Measurements from ENCODE around the gene FCN3. TPM values are rescaled to one million over a fixed set of nuclear protein-coding genes. Genes with fewer than 3 reads are reported as not detected.

The FCN3 gene
- polyA plus RNA-seq, 2 of the 4 experiments (the other 2 are of a cell fraction): not detected

- TF ChIP-seq ELK1 (IDR thresholded peaks at IDR 0.05; ENCODE audit: low read depth, low read length): no peak
These were observed 38.4 kb upstream of the FCN3 start (continued) for GRCh38 chr1:27413004-27413403.

DNA sequence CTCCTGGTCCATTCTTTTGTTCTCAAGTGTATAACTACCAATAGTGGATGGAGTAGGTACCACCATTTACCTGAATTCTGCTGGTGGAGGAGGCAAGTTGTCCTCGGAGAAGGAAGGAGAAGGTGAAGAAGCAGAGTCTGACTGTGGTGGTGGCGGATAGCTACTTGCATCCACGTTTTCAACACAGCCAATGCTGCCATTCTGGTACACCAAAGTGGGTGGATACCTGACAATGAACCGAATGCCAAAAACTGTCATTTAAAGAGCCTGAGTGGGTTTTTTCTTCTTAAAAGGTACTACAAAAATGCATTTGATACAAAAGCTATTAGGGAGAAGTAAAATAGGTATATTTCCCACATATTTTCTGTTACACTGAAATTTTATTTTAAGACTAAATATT is 37.9 kb upstream of the FCN3 start:
- no peak for FAIRE-seq
- no peak overlapping the region for H3K27ac ChIP-seq
- no peak overlapping the region for H3K4me2 ChIP-seq
- ATAC-seq: no peak
- H3K9me3 ChIP-seq: no peaks in the 10 kb centered on the region
- H3K4me3 ChIP-seq: no peak overlapping the region
- ChIA-PET POLR2A (no interaction called here), CTCF (interaction anchor here (1.1 to 7.9 kb wide), 4 partner anchors 16 to 193 kb away, joined by 3 to 66 read pairs (median 17); partner anchors contain the start of gene AHDC1)
- WGBS (ENCODE audit: missing lambda C conversion rate): 88% methylated on average over 4 of the region's 4 CpGs
- no peaks in the 10 kb centered on the region for H3K4me1 ChIP-seq
- TF ChIP-seq HOXA7 (CRISPR knock-in tag; IDR thresholded peaks at IDR 0.05) (no peak), SREBF2 (IDR thresholded peaks at IDR 0.05) (no peak), MAFK (IDR thresholded peaks at IDR 0.05; ENCODE audit: partially characterized antibody) (no peak), MAZ (IDR thresholded peaks at IDR 0.05; ENCODE audit: borderline replicate concordance, low read depth, low read length) (no peak), ZSCAN20 (CRISPR knock-in tag; IDR thresholded peaks at IDR 0.05) (no peak), EP300 (IDR thresholded peaks at IDR 0.05) (no peak), FOSL2 (IDR thresholded peaks at IDR 0.05) (no peak), FOSL2 (CRISPR knock-in tag; IDR thresholded peaks at IDR 0.05) (no peak), SMC3 (IDR thresholded peaks at IDR 0.05) (no peak), HDAC2 (IDR thresholded peaks at IDR 0.05) (no peak), KDM1A (IDR thresholded peaks at IDR 0.05; ENCODE audit: low read depth) (no peak), POLR2AphosphoS2 (conservative IDR thresholded peaks at IDR 0.05; ENCODE audit: low read length) (no peak), RFX5 (IDR thresholded peaks at IDR 0.05) (no peak), FOSB (CRISPR knock-in tag; IDR thresholded peaks at IDR 0.05) (no peak)
- TF ChIP-seq, protein P1, sequence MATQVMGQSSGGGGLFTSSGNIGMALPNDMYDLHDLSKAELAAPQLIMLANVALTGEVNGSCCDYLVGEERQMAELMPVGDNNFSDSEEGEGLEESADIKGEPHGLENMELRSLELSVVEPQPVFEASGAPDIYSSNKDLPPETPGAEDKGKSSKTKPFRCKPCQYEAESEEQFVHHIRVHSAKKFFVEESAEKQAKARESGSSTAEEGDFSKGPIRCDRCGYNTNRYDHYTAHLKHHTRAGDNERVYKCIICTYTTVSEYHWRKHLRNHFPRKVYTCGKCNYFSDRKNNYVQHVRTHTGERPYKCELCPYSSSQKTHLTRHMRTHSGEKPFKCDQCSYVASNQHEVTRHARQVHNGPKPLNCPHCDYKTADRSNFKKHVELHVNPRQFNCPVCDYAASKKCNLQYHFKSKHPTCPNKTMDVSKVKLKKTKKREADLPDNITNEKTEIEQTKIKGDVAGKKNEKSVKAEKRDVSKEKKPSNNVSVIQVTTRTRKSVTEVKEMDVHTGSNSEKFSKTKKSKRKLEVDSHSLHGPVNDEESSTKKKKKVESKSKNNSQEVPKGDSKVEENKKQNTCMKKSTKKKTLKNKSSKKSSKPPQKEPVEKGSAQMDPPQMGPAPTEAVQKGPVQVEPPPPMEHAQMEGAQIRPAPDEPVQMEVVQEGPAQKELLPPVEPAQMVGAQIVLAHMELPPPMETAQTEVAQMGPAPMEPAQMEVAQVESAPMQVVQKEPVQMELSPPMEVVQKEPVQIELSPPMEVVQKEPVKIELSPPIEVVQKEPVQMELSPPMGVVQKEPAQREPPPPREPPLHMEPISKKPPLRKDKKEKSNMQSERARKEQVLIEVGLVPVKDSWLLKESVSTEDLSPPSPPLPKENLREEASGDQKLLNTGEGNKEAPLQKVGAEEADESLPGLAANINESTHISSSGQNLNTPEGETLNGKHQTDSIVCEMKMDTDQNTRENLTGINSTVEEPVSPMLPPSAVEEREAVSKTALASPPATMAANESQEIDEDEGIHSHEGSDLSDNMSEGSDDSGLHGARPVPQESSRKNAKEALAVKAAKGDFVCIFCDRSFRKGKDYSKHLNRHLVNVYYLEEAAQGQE (IDR thresholded peaks at IDR 0.05): no peak
- TF ChIP-seq, protein P2, sequence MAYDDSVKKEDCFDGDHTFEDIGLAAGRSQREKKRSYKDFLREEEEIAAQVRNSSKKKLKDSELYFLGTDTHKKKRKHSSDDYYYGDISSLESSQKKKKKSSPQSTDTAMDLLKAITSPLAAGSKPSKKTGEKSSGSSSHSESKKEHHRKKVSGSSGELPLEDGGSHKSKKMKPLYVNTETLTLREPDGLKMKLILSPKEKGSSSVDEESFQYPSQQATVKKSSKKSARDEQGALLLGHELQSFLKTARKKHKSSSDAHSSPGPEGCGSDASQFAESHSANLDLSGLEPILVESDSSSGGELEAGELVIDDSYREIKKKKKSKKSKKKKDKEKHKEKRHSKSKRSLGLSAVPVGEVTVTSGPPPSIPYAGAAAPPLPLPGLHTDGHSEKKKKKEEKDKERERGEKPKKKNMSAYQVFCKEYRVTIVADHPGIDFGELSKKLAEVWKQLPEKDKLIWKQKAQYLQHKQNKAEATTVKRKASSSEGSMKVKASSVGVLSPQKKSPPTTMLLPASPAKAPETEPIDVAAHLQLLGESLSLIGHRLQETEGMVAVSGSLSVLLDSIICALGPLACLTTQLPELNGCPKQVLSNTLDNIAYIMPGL (CRISPR knock-in tag; IDR thresholded peaks at IDR 0.05; ENCODE audit: borderline replicate concordance): no peak
- DNase-seq (ENCODE audit: low read depth in 1 of 2, low spot score in 1 of 2): no peak

GRCh38 chr1:27410709-27411108 is 36.1 kb upstream of the FCN3 start:
- ATAC-seq (no peak), FAIRE-seq (no peak), DNase-seq (ENCODE audit: low read depth in 1 of 2, low spot score in 1 of 2) (no peak)
- Histone ChIP-seq H3K4me2 (no peak overlapping the region), H3K4me1 (no peaks in the 10 kb centered on the region), H3K27ac (no peak overlapping the region), H3K9me3 (no peaks in the 10 kb centered on the region), H3K4me3 (no peak overlapping the region)
- ChIA-PET POLR2A (interaction anchor here (0.5 kb wide), 1 partner anchor 46 kb away, joined by 3 read pairs; no protein-coding TSS in a partner anchor), CTCF (interaction anchor here (1.1 to 7.9 kb wide), 6 partner anchors 15 to 195 kb away, joined by 3 to 66 read pairs (median 5); partner anchors contain the start of genes AHDC1 and GPR3)
- 100% methylated on average over 2 of the region's 2 CpGs for WGBS (ENCODE audit: missing lambda C conversion rate)
- TF ChIP-seq ZFP36 (IDR thresholded peaks at IDR 0.05; ENCODE audit: borderline replicate concordance, partially characterized antibody) (no peak), POLR2AphosphoS2 (conservative IDR thresholded peaks at IDR 0.05; ENCODE audit: low read length) (no peak), ZSCAN20 (CRISPR knock-in tag; IDR thresholded peaks at IDR 0.05) (no peak), JUN (IDR thresholded peaks at IDR 0.05) (no peak), KDM1A (IDR thresholded peaks at IDR 0.05; ENCODE audit: low read depth) (no peak), RNF2 (IDR thresholded peaks at IDR 0.05; ENCODE audit: borderline replicate concordance, low read depth) (no peak), RFX5 (IDR thresholded peaks at IDR 0.05) (no peak), CHD4 (IDR thresholded peaks at IDR 0.05; ENCODE audit: borderline replicate concordance) (no peak), HOXB13 (CRISPR knock-in tag; IDR thresholded peaks at IDR 0.05; ENCODE audit: low read depth) (no peak), JUNB (IDR thresholded peaks at IDR 0.05) (no peak), ESRRA (IDR thresholded peaks at IDR 0.05; ENCODE audit: borderline replicate concordance, low read length) (no peak), CBX2 (IDR thresholded peaks at IDR 0.05; ENCODE audit: borderline replicate concordance, low read depth) (no peak), NPAS2 (CRISPR knock-in tag; IDR thresholded peaks at IDR 0.05; ENCODE audit: borderline replicate concordance) (no peak), PHF8 (IDR thresholded peaks at IDR 0.05; ENCODE audit: borderline replicate concordance, low read depth) (no peak)
- TF ChIP-seq, protein P3, sequence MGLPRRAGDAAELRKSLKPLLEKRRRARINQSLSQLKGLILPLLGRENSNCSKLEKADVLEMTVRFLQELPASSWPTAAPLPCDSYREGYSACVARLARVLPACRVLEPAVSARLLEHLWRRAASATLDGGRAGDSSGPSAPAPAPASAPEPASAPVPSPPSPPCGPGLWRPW (IDR thresholded peaks at IDR 0.05): no peak
- TF ChIP-seq, protein P4, sequence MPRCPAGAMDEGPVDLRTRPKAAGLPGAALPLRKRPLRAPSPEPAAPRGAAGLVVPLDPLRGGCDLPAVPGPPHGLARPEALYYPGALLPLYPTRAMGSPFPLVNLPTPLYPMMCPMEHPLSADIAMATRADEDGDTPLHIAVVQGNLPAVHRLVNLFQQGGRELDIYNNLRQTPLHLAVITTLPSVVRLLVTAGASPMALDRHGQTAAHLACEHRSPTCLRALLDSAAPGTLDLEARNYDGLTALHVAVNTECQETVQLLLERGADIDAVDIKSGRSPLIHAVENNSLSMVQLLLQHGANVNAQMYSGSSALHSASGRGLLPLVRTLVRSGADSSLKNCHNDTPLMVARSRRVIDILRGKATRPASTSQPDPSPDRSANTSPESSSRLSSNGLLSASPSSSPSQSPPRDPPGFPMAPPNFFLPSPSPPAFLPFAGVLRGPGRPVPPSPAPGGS (IDR thresholded peaks at IDR 0.05): no peak

Measured in A549 (cell line).